Lower leg skin (tissue), 4 donors: Measurements from ENCODE around the gene CDCA5. TPM values are rescaled to one million over a fixed set of nuclear protein-coding genes. Genes with fewer than 3 reads are reported as not detected.
"Not testable (repeated sequence)": the region's sequence is repeated elsewhere in the genome, so short reads cannot be mapped to it uniquely, and the experiment has no call there.

Experiments
- DNase-seq, 2 donors: peaks; one replicate each; pipeline ENCODE4 v3.0.0-alpha.2; 2019; ENCODE audit warnings: low spot score in 2 of 2
- H3K4me3 ChIP-seq: fragments of 200-600 bp; sonication (generic); 2 replicates; pipeline ENCODE4 v1.5.1; 2017; ENCODE audit warnings: mild to moderate bottlenecking, low read depth; ENCODE audit not compliant: poor library complexity, severe bottlenecking
- POLR2A ChIP-seq, 2 donors: fragments of 450-650 bp; IDR thresholded peaks; one replicate each; pipeline ENCODE4 v1.6.1; 2016 to 2017; ENCODE audit warnings: antibody characterized with exemption in 2 of 2, mild to moderate bottlenecking in 1 of 2, moderate library complexity in 1 of 2
- WGBS, 2 donors: methylation state at CpG; one replicate each; pipeline ENCODE4 v1.1.5; 2018; 5-methylcytosine and 5-hydroxymethylcytosine counted together
- intact Hi-C: fragments of 100-400 bp; cut with DNase I; formaldehyde crosslinking; loops from one replicate; pipeline ENCODE4 v1.15.0; 2023; ENCODE audit warnings: low total_unique reads
- total RNA-seq, 4 donors: library from RNA; depleted of rRNA; stranded (reverse); fragments of >200 nt; gene quantifications; one replicate each; pipeline ENCODE4 v1.1.0, GENCODE V29; 2016
- TF ChIP-seq, protein P1 (sequence below), 3 donors: fragments of 450-650 bp; IDR thresholded peaks; one replicate each; pipeline ENCODE4 v1.5.1; 2016; ENCODE audit warnings: antibody characterized with exemption in 3 of 3, mild to moderate bottlenecking in 3 of 3, moderate library complexity in 2 of 3

The CDCA5 gene
- total RNA-seq, 4 donors from 2014 or later, result 1.0 to 2.4 (median 1.7) TPM

DNA sequence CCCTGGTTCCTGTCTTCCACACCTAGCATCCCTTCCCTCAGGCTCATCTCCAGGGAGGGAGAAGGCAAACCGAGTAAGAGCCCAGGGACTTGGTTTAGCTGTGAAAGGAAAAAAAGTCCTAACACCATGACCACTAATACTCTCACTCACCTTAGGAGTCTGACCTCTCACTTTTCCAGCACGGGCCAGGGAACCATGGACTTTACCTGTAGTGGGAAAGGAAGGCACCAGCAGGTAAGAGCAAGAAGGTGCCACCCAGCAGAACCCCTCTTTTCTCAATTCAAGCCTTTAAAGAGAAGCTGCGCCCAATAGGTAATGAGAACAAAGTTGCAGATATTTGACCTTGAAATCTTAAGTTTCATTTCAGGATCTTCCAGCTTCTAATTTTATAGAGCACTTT lies 37.0 kb upstream of the CDCA5 start:
- no peak for DNase-seq
- TF ChIP-seq, protein P1, sequence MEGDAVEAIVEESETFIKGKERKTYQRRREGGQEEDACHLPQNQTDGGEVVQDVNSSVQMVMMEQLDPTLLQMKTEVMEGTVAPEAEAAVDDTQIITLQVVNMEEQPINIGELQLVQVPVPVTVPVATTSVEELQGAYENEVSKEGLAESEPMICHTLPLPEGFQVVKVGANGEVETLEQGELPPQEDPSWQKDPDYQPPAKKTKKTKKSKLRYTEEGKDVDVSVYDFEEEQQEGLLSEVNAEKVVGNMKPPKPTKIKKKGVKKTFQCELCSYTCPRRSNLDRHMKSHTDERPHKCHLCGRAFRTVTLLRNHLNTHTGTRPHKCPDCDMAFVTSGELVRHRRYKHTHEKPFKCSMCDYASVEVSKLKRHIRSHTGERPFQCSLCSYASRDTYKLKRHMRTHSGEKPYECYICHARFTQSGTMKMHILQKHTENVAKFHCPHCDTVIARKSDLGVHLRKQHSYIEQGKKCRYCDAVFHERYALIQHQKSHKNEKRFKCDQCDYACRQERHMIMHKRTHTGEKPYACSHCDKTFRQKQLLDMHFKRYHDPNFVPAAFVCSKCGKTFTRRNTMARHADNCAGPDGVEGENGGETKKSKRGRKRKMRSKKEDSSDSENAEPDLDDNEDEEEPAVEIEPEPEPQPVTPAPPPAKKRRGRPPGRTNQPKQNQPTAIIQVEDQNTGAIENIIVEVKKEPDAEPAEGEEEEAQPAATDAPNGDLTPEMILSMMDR (IDR thresholded peaks at IDR 0.05), result no peak
- TF ChIP-seq POLR2A (IDR thresholded peaks at IDR 0.05), result no peak
- 76 to 83% methylated on average over 3 of the region's 3 CpGs for WGBS, 2 donors
- no peak overlapping the region for H3K4me3 ChIP-seq
- intact Hi-C loops, result no loop called here

DNA sequence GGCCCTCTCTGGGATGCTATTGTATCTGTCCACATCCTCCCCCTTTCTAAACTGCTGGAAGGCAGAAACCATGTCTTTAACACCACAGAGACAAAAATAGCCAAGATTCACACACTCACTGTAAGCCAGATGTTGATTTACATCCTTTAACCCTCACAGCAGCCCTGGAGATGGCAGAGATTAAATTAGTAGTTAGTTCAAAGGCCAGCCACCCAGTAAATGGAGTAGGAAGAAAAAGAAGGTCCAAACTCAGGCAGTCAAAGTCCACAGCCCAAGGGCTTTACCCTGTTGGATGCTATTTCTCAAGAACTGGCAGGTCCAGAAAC lies 35.8 kb upstream of the CDCA5 start:
- no peak overlapping the region for H3K4me3 ChIP-seq
- no peak for DNase-seq
- intact Hi-C loops, result no loop called here
- TF ChIP-seq, protein P1 (IDR thresholded peaks at IDR 0.05), result no peak
- TF ChIP-seq POLR2A (IDR thresholded peaks at IDR 0.05), result no peak

DNA sequence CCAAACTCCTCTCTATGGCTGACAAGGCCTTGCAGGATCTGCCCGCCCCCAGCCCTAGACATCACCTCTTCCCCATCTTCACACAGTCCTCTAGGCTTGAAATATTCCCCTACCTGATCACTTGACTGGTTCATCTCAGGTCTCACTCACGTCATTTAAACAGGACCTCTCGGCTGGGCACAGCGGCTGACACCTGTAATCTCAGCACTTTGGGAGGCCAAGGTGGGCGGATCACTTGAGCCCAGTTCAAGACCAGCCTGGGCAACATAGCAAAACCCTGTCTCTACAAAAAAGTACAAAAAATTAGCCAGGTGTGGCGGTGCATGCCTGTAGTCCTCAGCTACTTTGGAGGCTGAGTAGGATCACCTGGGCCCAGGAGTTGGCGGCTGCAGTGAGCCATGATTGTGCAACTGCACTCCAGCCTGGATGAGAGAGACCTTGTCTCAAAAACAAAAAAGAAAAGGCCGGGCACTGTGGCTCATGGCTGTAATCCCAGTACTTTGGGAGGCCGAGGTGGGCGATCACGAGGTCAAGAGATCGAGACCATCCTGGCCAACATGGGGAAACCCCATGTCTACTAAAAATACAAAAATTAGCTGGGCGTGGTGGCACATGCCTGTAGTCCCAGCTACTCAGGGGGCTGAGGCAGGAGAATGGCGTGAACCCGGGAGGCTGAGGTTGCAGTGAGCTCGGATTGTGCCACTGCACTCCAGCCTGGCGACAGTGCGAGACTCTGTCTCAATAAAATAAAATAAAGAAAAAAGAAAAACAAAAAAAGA lies 35.2 kb upstream of the CDCA5 start:
- intact Hi-C loops, H3K4me3 ChIP-seq, DNase-seq: not testable (repeated sequence)
- 88% methylated on average over 18 of the region's 18 CpGs for WGBS, 2 donors

DNA sequence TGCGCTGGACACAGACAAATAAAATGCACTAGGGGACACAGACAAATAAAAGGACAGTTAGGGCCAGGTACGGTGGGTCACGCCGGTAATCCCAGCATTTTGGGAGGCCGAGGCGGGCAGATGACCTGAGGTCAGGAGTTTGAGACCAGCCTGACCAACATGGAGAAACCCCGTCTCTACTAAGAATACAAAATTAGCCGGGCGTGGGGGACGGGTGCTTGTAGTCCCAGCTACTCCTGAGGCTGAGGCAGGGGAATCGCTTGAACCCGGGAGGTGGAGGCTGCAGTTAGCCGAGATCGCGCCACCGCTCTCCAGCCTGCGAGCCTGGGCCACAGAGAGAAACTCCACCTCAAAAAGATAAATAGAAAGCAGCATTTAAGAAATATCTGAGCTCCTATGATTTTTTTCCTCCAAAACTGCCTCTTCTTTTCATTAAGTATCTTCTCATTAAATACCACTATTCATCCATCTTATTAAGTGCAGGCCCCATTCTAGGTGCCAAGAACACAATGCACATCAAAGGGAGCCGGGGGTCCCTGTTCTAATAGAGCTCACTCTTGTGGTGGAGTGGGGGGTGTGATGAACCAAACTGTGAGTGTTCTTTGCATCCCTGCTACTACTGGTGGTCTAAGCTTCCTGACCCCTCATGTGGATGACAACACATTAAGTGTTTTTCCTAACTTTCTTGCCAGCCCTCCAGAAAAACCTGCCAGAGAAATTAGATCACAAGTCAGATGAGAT lies 34.4 kb upstream of the CDCA5 start:
- intact Hi-C loops, result no loop called here
- TF ChIP-seq POLR2A (IDR thresholded peaks at IDR 0.05), result no peak
- TF ChIP-seq, protein P1 (IDR thresholded peaks at IDR 0.05), result peak in 1 of 3 donors; percentile 1
- 76 to 84% methylated on average over 18 of the region's 18 CpGs for WGBS, 2 donors
- H3K4me3 ChIP-seq, result no peak overlapping the region
- no peak for DNase-seq

DNA sequence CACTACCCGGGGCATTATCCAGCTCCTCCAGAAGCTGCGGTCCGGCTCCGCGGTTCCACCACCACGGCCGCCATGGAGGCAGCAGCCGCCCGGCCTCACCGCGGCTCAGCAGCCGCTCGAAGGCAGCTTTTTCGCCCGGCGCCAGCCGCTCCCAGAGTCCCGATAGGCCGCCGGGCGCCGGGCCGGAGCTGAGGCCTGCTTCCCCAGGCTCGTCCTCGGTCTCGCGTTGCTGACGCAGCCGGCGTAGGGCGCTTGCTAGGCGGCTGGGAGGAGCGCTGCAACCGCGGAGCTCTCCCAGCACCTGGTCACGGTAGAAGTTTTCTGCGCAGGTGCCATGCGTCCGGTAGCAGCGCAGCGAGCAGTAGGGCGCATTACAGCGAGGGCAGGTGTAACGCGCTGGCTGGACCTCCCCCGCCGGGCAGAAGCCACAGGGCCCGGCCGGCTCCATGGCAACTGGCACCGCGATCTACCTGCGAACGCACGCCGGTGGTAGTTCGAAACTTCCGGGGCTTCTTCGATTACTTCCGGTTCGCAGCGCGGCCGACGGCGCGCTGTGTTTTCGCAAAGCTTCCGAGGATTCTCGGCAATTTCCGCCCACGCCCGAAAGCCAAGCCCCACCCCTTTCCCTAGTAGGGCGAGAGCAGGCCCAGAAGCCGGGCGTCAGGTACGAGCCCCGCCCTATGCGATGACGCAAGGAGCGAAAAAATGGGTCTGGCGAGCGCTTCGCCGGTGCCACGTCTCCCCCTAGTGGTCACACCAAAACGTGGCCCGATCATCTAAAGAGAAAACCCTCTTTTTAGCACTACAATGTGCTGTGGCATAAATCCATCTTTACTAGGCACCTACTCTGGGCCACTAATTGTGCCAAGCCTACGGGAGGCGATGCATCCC lies 33.6 kb upstream of the CDCA5 start, which contains the start of gene ZNHIT2:
Gene ZNHIT2 (minus strand): TSS at position 496 of the 891 bp plus-strand sequence. CDS start 48 bp downstream, at position 448.
- intact Hi-C loops, result no loop called here
- TF ChIP-seq POLR2A (IDR thresholded peaks at IDR 0.05), result no peak
- TF ChIP-seq, protein P1 (IDR thresholded peaks at IDR 0.05), result peak in 1 of 3 donors; percentile 82

More for the DNA sequence above, 33.6 kb upstream of the CDCA5 start, which contains the start of gene ZNHIT2:
- peak; percentile 99 to 100 for DNase-seq
- peak within 1 kb of the TSS; percentile 81 for H3K4me3 ChIP-seq
- WGBS, 2 donors, result 0 to 1% methylated on average over 36 to 37 of the region's 89 CpGs
